Testis (tissue), 3 donors: ENCODE data around the gene PLEKHA1. TPM values are rescaled to one million over a fixed set of nuclear protein-coding genes. Genes with fewer than 3 reads are reported as not detected.
A peak's percentile ranks its signal among the peaks of the same experiment; 100 is the strongest.

Source experiments
- DNase-seq: peaks from one replicate; pipeline ENCODE4 v3.0.0-alpha.2; 2019
- H3K27ac ChIP-seq, 2 donors: fragments of 200-600 bp; sonication (generic); one replicate each; pipeline ENCODE4 v1.5.1; 2019
- H3K27me3 ChIP-seq: fragments of 200-600 bp; sonication (generic); one replicate; pipeline ENCODE4 v1.5.1; 2019
- H3K36me3 ChIP-seq: fragments of 200-600 bp; sonication (generic); one replicate; pipeline ENCODE4 v1.5.1; 2017; ENCODE audit warnings: low read depth; ENCODE audit errors: missing control alignments
- H3K4me1 ChIP-seq: fragments of 200-600 bp; sonication (generic); one replicate; pipeline ENCODE4 v1.5.1; 2019
- H3K4me3 ChIP-seq, 2 donors: fragments of 200-600 bp; sonication (generic); one replicate each; pipeline ENCODE4 v1.5.1; 2017 to 2019
- H3K9me3 ChIP-seq: fragments of 200-600 bp; sonication (generic); one replicate; pipeline ENCODE4 v1.5.1; 2017
- POLR2A ChIP-seq: fragments of 450-650 bp; IDR thresholded peaks from one replicate; pipeline ENCODE4 v1.6.1; 2017; ENCODE audit warnings: antibody characterized with exemption, mild to moderate bottlenecking, moderate library complexity
- WGBS, 2 donors: methylation state at CpG; one replicate each; pipeline ENCODE4 v1.1.5; 2018; 5-methylcytosine and 5-hydroxymethylcytosine counted together
- intact Hi-C: fragments of 100-400 bp; cut with DNase I; formaldehyde crosslinking; loops from one replicate; pipeline ENCODE4 v1.15.1; 2023; ENCODE audit warnings: low total_unique reads
- polyA plus RNA-seq: library from polyadenylated mRNA; stranded (reverse); fragments of 350-450 nt; fragmentation: Illumina TruSeq; extraction: RNeasy Lipid Tissue Mini Kit (QIAGEN cat#74804); gene quantifications from one replicate; pipeline ENCODE4 v1.2.3, GENCODE V29; 2014; ENCODE audit warnings: low read depth, low replicate concordance; ENCODE audit not compliant: insufficient read depth
- total RNA-seq, 2 donors: library from RNA; depleted of rRNA; stranded (reverse); fragments of >200 nt; gene quantifications; one replicate each; pipeline ENCODE4 v1.2.3, GENCODE V29; 2016
- TF ChIP-seq, protein P1 (sequence below), 3 experiments: fragments of 450-650 bp in 2 of 3; fragments of 200-600 bp in 1 of 3; sonication (generic) in 1 of 3; IDR thresholded peaks; one replicate each; pipeline ENCODE4 v1.5.1; 2016 to 2019; ENCODE audit warnings: antibody characterized with exemption in 3 of 3, mild to moderate bottlenecking in 2 of 3, moderate library complexity in 1 of 3

The PLEKHA1 gene
- total and polyA plus RNA-seq, 3 donors from 2014 or later = 27.6 to 66.6 (median 35.7) TPM

- H3K9me3 ChIP-seq = no peaks in the 10 kb centered on the region
- DNase-seq = no peak
- 76 to 81% methylated on average over 13 of the region's 13 CpGs for WGBS, 2 donors
- H3K36me3 ChIP-seq = no peaks in the 10 kb centered on the region
- intact Hi-C loops = no loop called here
- peaks cover 2% of the 10 kb centered on the region for H3K4me1 ChIP-seq
- TF ChIP-seq, protein P1, sequence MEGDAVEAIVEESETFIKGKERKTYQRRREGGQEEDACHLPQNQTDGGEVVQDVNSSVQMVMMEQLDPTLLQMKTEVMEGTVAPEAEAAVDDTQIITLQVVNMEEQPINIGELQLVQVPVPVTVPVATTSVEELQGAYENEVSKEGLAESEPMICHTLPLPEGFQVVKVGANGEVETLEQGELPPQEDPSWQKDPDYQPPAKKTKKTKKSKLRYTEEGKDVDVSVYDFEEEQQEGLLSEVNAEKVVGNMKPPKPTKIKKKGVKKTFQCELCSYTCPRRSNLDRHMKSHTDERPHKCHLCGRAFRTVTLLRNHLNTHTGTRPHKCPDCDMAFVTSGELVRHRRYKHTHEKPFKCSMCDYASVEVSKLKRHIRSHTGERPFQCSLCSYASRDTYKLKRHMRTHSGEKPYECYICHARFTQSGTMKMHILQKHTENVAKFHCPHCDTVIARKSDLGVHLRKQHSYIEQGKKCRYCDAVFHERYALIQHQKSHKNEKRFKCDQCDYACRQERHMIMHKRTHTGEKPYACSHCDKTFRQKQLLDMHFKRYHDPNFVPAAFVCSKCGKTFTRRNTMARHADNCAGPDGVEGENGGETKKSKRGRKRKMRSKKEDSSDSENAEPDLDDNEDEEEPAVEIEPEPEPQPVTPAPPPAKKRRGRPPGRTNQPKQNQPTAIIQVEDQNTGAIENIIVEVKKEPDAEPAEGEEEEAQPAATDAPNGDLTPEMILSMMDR (IDR thresholded peaks at IDR 0.05) = no peak
- no peak for TF ChIP-seq POLR2A
- H3K4me3 ChIP-seq = no peak overlapping the region
- no peaks in the 10 kb centered on the region for H3K27me3 ChIP-seq
- H3K27ac ChIP-seq = no peak overlapping the region
Observed at GRCh38 chr10:122368502-122369254, 5.8 kb upstream of the PLEKHA1 start.

- Histone ChIP-seq H3K27ac (peak overlapping the region in 1 of 2 donors; percentile 96), H3K4me3 (no peak overlapping the region), H3K27me3 (no peaks in the 10 kb centered on the region), H3K9me3 (no peaks in the 10 kb centered on the region), H3K36me3 (no peaks in the 10 kb centered on the region), H3K4me1 (peaks cover 10% of the 10 kb centered on the region)
- DNase-seq = no peak
- intact Hi-C loops = no loop called here
- 40 to 43% methylated on average over 4 of the region's 4 CpGs for WGBS, 2 donors
- TF ChIP-seq POLR2A = no peak
- TF ChIP-seq, protein P1 (IDR thresholded peaks at IDR 0.05) = no peak
Observed at GRCh38 chr10:122373108-122373507, 1.4 kb upstream of the PLEKHA1 start.

- Histone ChIP-seq H3K27me3 (no peaks in the 10 kb centered on the region), H3K9me3 (no peaks in the 10 kb centered on the region), H3K36me3 (no peaks in the 10 kb centered on the region), H3K4me3 (peak overlapping the region; percentile 76 to 89), H3K27ac (peak overlapping the region; percentile 76 to 96), H3K4me1 (peaks cover 10% of the 10 kb centered on the region)
- TF ChIP-seq, protein P1 (IDR thresholded peaks at IDR 0.05) = no peak
- no peak for TF ChIP-seq POLR2A
- 3 to 5% methylated on average over 13 of the region's 13 CpGs for WGBS, 2 donors
- intact Hi-C loops = no loop called here
- DNase-seq = peak; percentile 33
Observed at GRCh38 chr10:122373721-122374120, 787 bp upstream of the PLEKHA1 start.

DNA sequence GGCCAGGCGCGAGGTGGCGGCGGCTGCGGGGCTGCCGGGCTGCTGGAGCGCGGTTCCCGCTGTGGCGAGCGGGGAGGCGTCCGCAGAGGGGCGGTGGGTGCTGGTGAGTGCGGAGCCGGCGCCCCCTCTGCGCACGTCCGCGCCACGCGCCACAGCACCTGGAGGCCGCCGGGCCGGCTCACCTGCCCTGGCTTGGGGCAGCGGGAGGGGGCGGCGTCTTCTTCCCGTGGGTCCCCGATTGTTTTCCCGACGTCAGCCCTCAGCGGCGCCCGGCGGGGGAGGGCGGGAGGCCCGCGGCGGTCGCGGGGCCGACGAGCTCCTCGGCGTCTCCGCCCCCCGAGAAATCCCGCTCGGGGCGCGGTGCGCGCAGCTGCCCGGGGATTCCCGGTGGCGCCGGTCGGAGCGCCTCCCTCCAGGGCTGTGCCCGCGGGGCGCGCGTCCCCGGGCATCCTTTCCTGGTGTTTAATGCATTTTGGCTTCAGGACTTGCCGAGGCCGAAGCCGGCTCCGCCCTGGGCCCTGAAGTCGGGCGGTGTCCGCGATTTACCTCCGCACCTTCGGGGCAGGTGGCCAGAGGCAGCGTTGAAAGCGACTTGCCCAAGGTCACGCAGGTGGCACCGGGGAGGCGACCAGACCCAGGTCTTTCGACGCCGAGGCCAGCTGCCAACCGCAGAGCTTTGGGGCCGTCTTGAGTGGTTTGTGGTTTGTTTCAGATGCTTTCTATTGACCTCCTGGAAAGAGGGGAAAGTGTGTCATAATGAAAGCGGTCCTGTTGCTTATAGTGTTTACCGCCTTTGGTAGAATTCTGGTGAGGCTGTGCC is 561 bp downstream of the PLEKHA1 start:
- peak; percentile 57 for DNase-seq
- H3K36me3 ChIP-seq = no peaks in the 10 kb centered on the region
- H3K4me1 ChIP-seq = peaks cover 10% of the 10 kb centered on the region
- H3K9me3 ChIP-seq = no peaks in the 10 kb centered on the region
- peak overlapping the region; percentile 82 to 96 for H3K27ac ChIP-seq
- H3K27me3 ChIP-seq = no peaks in the 10 kb centered on the region
- WGBS, 2 donors = 0 to 2% methylated on average over 10 to 28 of the region's 89 CpGs
- intact Hi-C loops = no loop called here
- peak overlapping the region; percentile 76 to 89 for H3K4me3 ChIP-seq
- TF ChIP-seq, protein P1 (IDR thresholded peaks at IDR 0.05) = no peak
- no peak for TF ChIP-seq POLR2A
